Measurements from ENCODE around the gene RIPOR3. TPM values are rescaled to one million over a fixed set of nuclear protein-coding genes. Genes with fewer than 3 reads are reported as not detected.
"Not testable (repeated sequence)": the region's sequence is repeated elsewhere in the genome, so short reads cannot be mapped to it uniquely, and the experiment has no call there.

Gene RIPOR3
- total RNA-seq, 1 experiment from 2014 or later: 0.47 TPM

GRCh38 chr20:50651676-50652075, 39.7 kb downstream of the RIPOR3 start:
- DNase-seq (ENCODE audit: low read depth): no peak
- in situ Hi-C loops (cut with HindIII; ENCODE audit: low pct_unique_long_range_greater_than_20kb, low sequenced_read_pairs): no loop called here

DNA sequence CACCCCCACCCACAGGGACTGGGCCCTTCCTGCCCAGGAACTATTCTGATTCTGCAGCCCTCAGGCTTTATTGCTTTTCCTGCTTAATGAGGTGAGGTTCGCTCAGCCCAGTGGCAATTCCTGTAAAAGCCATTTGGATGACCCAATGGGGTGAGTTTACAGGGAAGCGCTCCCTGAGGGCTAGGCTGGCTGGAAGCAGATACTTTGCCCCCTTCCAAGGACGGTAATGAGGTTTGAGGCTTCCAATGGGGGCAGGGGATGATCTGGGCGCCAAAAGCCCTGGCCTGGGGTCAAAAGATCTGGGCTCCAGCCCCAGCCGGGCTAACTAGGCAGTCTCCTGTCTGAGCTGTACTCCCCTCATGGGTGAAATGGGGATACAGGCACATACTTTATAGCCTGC, 41.8 kb downstream of the RIPOR3 start:
- in situ Hi-C loops (cut with HindIII; ENCODE audit: low pct_unique_long_range_greater_than_20kb, low sequenced_read_pairs): loop anchor here (10.0 kb wide), 1 partner anchor 65 kb away; no protein-coding TSS in a partner anchor
- no peak for DNase-seq (ENCODE audit: low read depth)

DNA sequence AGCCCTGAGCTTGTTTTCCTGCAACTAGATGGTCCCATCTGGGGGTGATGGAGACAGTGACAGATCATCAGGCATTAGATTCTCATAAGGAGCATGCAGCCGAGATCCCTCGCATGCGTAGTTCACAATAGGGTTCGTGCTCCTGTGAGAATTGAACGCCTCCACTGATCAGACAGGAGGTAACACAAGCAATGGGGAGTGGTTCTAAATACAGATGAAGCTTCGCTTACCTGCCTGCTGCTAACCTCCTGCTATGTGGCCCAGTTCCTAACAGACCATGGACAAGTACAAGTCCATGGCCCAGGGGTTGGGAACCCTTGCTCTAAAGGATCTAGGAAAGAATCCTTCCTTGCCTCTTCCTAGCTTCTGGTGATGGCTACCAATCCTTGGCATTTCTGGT, 42.7 kb downstream of the RIPOR3 start:
- no peak for DNase-seq (ENCODE audit: low read depth)
- in situ Hi-C loops (cut with HindIII; ENCODE audit: low pct_unique_long_range_greater_than_20kb, low sequenced_read_pairs): loop anchor here (10.0 kb wide), 1 partner anchor 66 kb away; no protein-coding TSS in a partner anchor

DNA sequence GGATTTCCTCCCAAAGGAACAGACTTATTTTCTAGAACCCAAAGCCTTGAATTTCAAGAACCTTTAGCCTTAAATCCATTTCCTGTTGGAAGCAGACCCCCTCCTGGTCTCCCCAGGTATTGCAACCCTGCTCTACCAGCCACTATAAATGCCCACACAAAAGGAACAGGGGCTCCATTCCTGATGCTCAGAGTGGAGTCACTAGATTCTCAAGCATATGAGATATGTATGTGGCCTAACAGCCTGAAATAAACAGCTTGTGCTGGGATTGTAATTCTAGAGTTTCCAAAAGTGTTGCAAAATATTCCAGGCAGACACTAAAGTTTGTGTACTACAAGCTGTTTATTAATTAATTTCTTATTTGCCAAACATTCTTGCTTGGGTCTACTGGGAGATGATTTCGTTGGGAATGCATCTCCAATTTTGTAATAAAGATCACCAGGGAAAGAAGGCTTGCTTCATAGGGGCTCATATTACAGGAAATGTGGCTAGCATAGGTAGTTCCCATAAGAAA, 44.8 kb downstream of the RIPOR3 start:
- in situ Hi-C loops (cut with HindIII; ENCODE audit: low pct_unique_long_range_greater_than_20kb, low sequenced_read_pairs): loop anchor here (10.0 kb wide), 1 partner anchor 68 kb away; no protein-coding TSS in a partner anchor

DNA sequence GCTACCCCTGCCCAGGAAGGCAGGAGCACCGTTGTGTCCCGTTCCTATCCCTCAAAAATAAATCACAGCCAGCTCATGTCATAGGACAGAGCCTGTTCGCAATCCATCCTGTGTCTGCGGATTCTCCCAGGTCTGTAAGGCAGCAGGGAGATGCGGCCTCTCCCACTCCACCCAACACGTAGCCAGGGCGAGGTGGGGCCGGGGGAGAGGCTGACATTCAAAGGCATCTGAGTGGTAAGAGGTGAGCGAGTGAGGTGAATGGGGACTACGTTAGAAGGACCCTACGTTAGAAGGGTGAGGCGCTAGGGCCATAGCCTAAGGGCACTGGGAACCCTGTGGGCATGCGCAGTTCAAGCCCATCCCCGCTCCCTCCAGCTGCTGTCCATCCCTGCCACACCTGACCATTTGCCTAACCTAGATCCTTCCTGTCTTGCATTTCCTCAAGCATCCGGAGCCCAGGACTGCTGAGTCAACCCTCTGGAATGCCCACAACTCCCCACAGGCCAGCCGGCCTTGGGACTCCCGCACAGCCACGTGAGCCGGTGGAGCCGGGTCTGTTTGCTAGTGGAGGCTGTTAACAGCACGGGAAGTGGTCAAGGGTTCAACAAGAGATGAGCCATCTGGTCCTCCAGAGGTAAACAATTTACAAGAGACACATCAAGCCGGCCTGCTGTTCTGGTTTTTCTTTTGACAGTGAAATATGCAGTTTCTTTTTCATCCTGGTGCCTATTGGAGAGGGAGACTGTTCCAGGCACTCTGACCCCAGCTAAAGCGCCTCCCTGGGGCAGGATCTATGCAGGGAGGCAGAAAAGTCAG, 45.9 kb downstream of the RIPOR3 start:
- peak; percentile 98 for DNase-seq (ENCODE audit: low read depth)
- in situ Hi-C loops (cut with HindIII; ENCODE audit: low pct_unique_long_range_greater_than_20kb, low sequenced_read_pairs): loop anchor here (10.0 kb wide), 1 partner anchor 69 kb away; no protein-coding TSS in a partner anchor

More for the DNA sequence above, 44.8 kb downstream of the RIPOR3 start:
- DNase-seq (ENCODE audit: low read depth): no peak

- DNase-seq (ENCODE audit: low read depth): peak; percentile 41
- in situ Hi-C loops (cut with HindIII; ENCODE audit: low pct_unique_long_range_greater_than_20kb, low sequenced_read_pairs): loop anchor here (10.0 kb wide), 1 partner anchor 72 kb away; no protein-coding TSS in a partner anchor
Observed at GRCh38 chr20:50642288-50642803, 49.0 kb downstream of the RIPOR3 start.

DNA sequence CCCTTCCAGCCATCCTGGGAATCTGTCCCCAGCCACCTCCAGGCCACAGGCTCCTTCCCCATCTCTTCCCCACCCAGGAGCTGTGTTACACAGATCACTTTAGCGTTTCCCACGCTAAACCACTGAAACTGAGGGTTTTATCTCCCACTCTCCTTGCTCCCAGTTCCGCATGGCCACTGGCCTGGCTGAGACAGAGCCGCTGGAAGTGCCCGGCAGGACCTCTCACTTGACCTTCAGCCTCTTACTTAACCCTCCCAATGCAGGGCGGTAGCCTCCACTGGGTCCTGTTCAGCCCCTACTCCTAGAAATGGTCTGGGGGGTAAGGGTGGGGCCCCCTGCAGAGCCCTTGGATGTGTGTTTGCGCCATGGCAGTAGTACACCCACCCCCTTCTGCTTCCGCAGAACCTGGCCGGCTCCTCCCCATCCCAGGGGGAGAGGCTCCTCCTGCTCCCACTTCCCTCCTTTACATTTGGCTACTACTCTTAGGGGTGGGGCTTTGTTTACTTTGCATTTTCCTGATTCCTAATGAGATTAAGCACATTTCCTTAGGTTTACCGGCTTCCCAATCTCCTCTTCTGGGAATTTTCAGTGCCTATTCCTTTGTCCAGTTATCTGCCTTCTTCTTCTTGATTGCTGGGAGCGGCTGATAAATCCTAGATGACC, 49.6 kb downstream of the RIPOR3 start:
- not testable (repeated sequence) for DNase-seq (ENCODE audit: low read depth)
- in situ Hi-C loops (cut with HindIII; ENCODE audit: low pct_unique_long_range_greater_than_20kb, low sequenced_read_pairs): loop anchor here (10.0 kb wide), 1 partner anchor 73 kb away; no protein-coding TSS in a partner anchor

DNA sequence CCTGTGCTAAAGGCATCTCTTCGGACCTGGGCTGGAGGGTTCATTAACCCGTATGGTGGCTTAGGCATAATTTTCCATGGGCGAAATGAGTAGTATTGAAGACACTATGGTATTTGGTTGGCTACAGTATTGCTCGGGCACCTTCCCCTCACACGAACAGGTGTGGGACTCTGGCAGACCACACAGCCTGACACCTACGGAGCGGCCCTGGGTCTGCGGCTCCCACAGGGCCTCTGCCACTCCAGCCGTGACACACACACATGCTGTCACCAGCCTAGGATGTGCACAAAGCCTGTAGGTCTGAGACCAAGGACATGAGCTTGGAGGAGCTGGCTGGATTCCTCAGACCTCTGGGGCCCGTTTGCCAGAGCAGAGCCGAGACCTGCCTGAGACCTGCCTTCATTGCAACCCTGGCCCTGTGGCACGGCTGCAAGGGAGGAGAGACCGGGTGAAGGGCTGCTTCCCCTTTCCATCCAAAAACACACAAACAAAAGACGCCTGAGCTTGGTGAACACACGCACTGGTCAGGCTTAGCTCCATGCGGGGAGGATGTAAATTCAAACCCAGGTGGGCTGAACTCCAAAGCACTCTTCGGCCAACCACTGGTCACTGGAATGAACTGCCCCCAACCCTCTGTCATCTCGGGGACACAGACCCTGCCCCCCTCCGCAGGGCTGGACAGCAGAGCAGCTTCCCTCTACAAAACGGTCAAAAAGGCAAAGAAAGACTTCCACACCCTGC, 51.2 kb downstream of the RIPOR3 start:
- DNase-seq (ENCODE audit: low read depth): not testable (repeated sequence)
- in situ Hi-C loops (cut with HindIII; ENCODE audit: low pct_unique_long_range_greater_than_20kb, low sequenced_read_pairs): loop anchor here (10.0 kb wide), 1 partner anchor 75 kb away; no protein-coding TSS in a partner anchor

DNA sequence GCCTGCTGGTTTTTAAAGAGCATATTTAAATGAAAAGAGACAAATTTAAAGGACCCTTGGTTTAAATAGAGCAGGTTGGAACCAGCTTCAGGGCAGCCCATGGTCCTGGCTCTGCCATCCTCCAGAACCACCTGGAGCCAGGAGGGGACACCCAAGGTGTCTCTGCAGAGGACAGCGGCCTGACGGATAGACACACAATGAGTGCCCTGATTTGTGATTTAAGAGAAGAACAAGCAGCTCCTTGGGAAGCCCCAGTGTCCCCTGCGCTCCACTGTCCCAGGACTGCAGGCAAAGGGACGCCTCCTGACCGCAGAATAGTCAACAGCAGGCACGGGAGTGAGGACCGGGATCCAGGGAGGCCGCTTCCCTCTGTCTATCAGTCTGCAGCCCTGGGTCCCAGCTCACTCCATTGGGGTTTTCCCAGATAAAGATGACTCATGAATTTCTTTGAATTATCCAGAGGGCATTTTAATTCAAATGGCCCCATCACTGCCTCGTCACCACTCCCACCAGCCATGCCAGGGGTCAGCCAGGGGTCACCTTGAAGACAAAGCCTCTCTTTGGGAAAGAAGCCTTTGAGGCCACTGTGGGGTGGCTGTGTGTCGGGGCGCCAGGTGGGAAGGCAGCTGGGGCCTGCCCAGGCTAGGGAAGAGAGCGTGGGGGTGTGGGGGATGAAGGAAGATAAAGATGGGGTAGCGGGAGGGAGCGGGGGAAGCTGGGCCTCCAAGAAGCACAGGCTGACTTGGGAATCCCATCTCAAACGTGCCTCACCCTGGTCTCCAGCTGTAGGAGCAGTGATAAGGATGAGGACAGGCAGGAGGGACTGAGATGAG, 53.1 kb downstream of the RIPOR3 start:
- DNase-seq (ENCODE audit: low read depth): peak; percentile 86
- in situ Hi-C loops (cut with HindIII; ENCODE audit: low pct_unique_long_range_greater_than_20kb, low sequenced_read_pairs): not testable (repeated sequence)

DNA sequence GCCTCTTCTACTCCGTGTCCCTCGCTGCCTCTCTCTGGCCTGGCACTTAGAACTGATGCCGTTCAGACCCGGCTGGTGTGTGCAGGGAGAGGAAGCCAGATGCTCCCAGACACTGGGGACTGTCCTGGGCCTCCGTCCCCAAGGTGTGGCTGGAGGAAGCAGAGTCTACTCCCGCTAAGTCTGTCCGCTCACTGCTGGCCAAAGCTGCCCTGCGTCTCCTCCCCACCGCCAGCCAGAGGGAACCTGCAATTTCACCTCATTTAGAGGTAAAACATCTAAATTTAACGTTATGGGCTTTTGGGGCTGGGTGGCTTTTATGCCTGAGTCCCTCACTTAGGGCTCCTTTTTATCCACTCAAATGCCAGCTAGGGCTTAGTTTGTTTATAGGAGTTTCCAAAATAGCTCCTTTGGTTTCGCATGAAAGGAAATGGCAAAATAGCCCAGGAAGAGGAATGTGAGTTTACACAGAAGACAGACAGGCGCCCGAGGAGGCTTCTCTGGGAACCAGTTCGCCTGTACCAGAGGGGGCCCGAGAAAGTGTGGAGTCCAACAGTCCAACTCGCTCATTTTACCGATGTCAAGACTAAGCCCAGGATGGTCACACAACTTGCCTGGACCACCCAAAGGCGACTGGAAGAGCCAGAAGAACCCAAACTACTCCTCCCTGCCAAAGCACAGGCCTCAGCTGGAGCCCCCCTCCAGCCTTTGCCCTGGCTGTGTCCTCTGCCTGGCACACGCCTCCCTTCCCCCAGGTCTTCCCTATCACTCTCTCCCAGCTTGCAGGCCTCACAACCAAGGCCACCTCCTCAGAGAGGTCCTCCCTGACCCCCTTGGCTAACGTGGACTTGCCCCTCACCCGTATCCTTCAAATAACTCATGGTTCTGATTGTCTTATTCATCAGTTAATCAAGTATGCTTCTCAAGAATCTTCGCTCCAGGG, 54.5 kb downstream of the RIPOR3 start:
- in situ Hi-C loops (cut with HindIII; ENCODE audit: low pct_unique_long_range_greater_than_20kb, low sequenced_read_pairs): no loop called here
- peak; percentile 41 for DNase-seq (ENCODE audit: low read depth)

- peak; percentile 80 for DNase-seq (ENCODE audit: low read depth)
- in situ Hi-C loops (cut with HindIII; ENCODE audit: low pct_unique_long_range_greater_than_20kb, low sequenced_read_pairs): no loop called here
Observed at GRCh38 chr20:50635676-50636600, 55.4 kb downstream of the RIPOR3 start.

GRCh38 chr20:50635014-50635557, 56.3 kb downstream of the RIPOR3 start:
- in situ Hi-C loops (cut with HindIII; ENCODE audit: low pct_unique_long_range_greater_than_20kb, low sequenced_read_pairs): no loop called here
- no peak for DNase-seq (ENCODE audit: low read depth)

DNA sequence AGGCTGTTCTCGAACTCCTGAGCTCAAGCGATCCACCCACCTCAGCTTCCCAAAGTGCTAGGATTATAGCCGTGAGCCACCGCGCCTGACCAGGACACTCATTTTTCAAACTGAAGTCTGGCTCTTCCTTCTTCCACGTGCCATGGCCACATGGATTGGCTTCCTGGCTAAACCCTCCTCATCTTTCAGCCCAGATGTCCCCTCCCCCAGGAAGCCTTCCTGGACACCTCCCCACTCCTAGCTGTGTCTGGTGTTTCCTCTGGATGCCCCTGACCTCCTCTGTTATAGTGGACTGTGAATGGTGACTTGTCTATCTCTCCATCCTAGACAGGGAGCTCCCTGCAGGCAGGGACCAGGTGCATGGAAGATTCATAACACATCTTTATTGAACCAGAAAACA, 57.2 kb downstream of the RIPOR3 start:
- no peak for DNase-seq (ENCODE audit: low read depth)
- in situ Hi-C loops (cut with HindIII; ENCODE audit: low pct_unique_long_range_greater_than_20kb, low sequenced_read_pairs): no loop called here

GRCh38 chr20:50633361-50633760, 58.0 kb downstream of the RIPOR3 start:
- in situ Hi-C loops (cut with HindIII; ENCODE audit: low pct_unique_long_range_greater_than_20kb, low sequenced_read_pairs): no loop called here
- no peak for DNase-seq (ENCODE audit: low read depth)

GRCh38 chr20:50632701-50633100, 58.6 kb downstream of the RIPOR3 start:
- no peak for DNase-seq (ENCODE audit: low read depth)
- in situ Hi-C loops (cut with HindIII; ENCODE audit: low pct_unique_long_range_greater_than_20kb, low sequenced_read_pairs): no loop called here
